BJ (cell line): Measurements from ENCODE around the gene KRT4. TPM values are rescaled to one million over a fixed set of nuclear protein-coding genes. Genes with fewer than 3 reads are reported as not detected.

Experiments
- CTCF ChIA-PET: fragments of 350-600 bp; formaldehyde crosslinking; extraction: SDS; loops from one replicate; lab custom pipeline; 2021; ENCODE audit warnings: antibody characterized with exemption, inconsistent platforms; lab: Yijun Ruan, JAX
- POLR2A ChIA-PET: fragments of 300-600 bp; sonication (Branson Sonifier 250); formaldehyde crosslinking; extraction: SDS; loops from one replicate; lab custom pipeline; 2021; ENCODE audit warnings: antibody characterized with exemption; lab: Charles Lee
- DNase-seq: peaks from one replicate; pipeline ENCODE4 v3.0.0-alpha.2; 2011; ENCODE audit warnings: low read depth
- H3K27me3 ChIP-seq: 2 replicates; pipeline ENCODE4 v1.6.0; 2011; ENCODE audit warnings: low read length; ENCODE audit not compliant: control insufficient read depth, insufficient read depth
- H3K36me3 ChIP-seq: 2 replicates; pipeline ENCODE4 v1.5.1; 2011; ENCODE audit warnings: low read length; ENCODE audit not compliant: control insufficient read depth, insufficient read depth
- H3K4me3 ChIP-seq: 2 replicates; pipeline ENCODE4 v1.5.1; 2011; ENCODE audit warnings: low read depth, mild to moderate bottlenecking, control low read depth, low read length
- CTCF ChIP-seq: IDR thresholded peaks from 2 replicates; pipeline ENCODE4 v1.5.1; 2011; ENCODE audit warnings: low read depth, mild to moderate bottlenecking, control low read depth, inconsistent platforms, low read length, moderate library complexity; ENCODE audit not compliant: insufficient read depth
- polyA plus RNA-seq: library from polyadenylated mRNA; depleted of rRNA; stranded (reverse); fragments of >200 nt; gene quantifications from 2 replicates; pipeline ENCODE4 v1.2.3, GENCODE V29; 2011

KRT4 gene
- polyA plus RNA-seq, 1 experiment = 0.12 TPM

- CTCF ChIA-PET = no interaction called here
- Histone ChIP-seq H3K27me3 (peaks cover 11% of the 10 kb centered on the region), H3K4me3 (no peak overlapping the region), H3K36me3 (no peaks in the 10 kb centered on the region)
- DNase-seq = no peak
- TF ChIP-seq CTCF = no peak
- POLR2A ChIA-PET = no interaction called here
These were observed 9.0 kb upstream of the KRT4 start for GRCh38 chr12:52822771-52823510.

GRCh38 chr12:52821826-52822660, 8.1 kb upstream of the KRT4 start:
- CTCF ChIA-PET = interaction anchor here (0.9 kb wide), 1 partner anchor 431 kb away, joined by 3 read pairs; no protein-coding TSS in a partner anchor
- POLR2A ChIA-PET = no interaction called here
- Histone ChIP-seq H3K27me3 (peaks cover 14% of the 10 kb centered on the region), H3K4me3 (no peak overlapping the region), H3K36me3 (no peaks in the 10 kb centered on the region)
- TF ChIP-seq CTCF = no peak
- no peak for DNase-seq

GRCh38 chr12:52821071-52821730, 7.3 kb upstream of the KRT4 start:
- ChIA-PET POLR2A (no interaction called here), CTCF (interaction anchor here (0.9 kb wide), 1 partner anchor 430 kb away, joined by 3 read pairs; no protein-coding TSS in a partner anchor)
- Histone ChIP-seq H3K27me3 (peaks cover 14% of the 10 kb centered on the region), H3K36me3 (no peaks in the 10 kb centered on the region), H3K4me3 (no peak overlapping the region)
- no peak for TF ChIP-seq CTCF
- no peak for DNase-seq

GRCh38 chr12:52820521-52820920, 6.6 kb upstream of the KRT4 start:
- POLR2A ChIA-PET = no interaction called here
- H3K27me3 ChIP-seq = peaks cover 14% of the 10 kb centered on the region

More at GRCh38 chr12:52820521-52820920, 6.6 kb upstream of the KRT4 start:
- H3K36me3 ChIP-seq = no peaks in the 10 kb centered on the region
- TF ChIP-seq CTCF = no peak
- DNase-seq = no peak
- no peak overlapping the region for H3K4me3 ChIP-seq
- CTCF ChIA-PET = no interaction called here
